SU-DHL-6 (cell line): Measurements from ENCODE around the gene TUBB6.

Experiments
- H2AFZ ChIP-seq: fragments of 200-600 bp; sonication (generic); 2 replicates; pipeline ENCODE4 v1.6.1; 2014; ENCODE audit warnings: low read depth, mild to moderate bottlenecking, moderate library complexity, mixed read lengths, antibody characterized with exemption, low read length; ENCODE audit not compliant: severe bottlenecking
- H3F3A ChIP-seq: fragments of 200-600 bp; shearing (Covaris generic); 2 replicates; pipeline ENCODE4 v1.6.0; 2016; ENCODE audit warnings: antibody characterized with exemption, mild to moderate bottlenecking; ENCODE audit not compliant: insufficient read depth
- H3K27ac ChIP-seq: fragments of 200-600 bp; sonication (generic); 2 replicates; pipeline ENCODE4 v1.5.1; 2016; ENCODE audit warnings: low read depth, mild to moderate bottlenecking, low read length, moderate library complexity, mixed read lengths
- H3K27me3 ChIP-seq: fragments of 200-600 bp; sonication (generic), shearing (Covaris generic); 2 replicates; pipeline ENCODE4 v1.6.0; 2014; ENCODE audit warnings: mild to moderate bottlenecking, low read length
- H3K36me3 ChIP-seq: fragments of 200-600 bp; sonication (generic); 2 replicates; pipeline ENCODE4 v1.6.1; 2014; ENCODE audit warnings: mild to moderate bottlenecking, low read length, mixed read lengths
- H3K4me2 ChIP-seq: fragments of 300-600, 200-600 bp; shearing (Covaris generic), sonication (generic); 2 replicates; pipeline ENCODE4 v1.6.0; 2014; ENCODE audit warnings: low read length, low read depth, mild to moderate bottlenecking; ENCODE audit not compliant: poor library complexity, severe bottlenecking
- H3K4me3 ChIP-seq: fragments of 200-600 bp; sonication (generic); 2 replicates; pipeline ENCODE4 v1.5.1; 2014; ENCODE audit warnings: antibody characterized with exemption, low read length, mild to moderate bottlenecking, mixed read lengths; ENCODE audit not compliant: insufficient read depth, poor library complexity, severe bottlenecking
- H3K79me2 ChIP-seq: fragments of 200-600 bp; sonication (generic); 2 replicates; pipeline ENCODE4 v1.6.1; 2014; ENCODE audit warnings: mild to moderate bottlenecking, low read length, moderate library complexity; ENCODE audit not compliant: insufficient read depth
- H3K9ac ChIP-seq: fragments of 200-600 bp; sonication (generic); 2 replicates; pipeline ENCODE4 v1.7.0; 2014; ENCODE audit warnings: mild to moderate bottlenecking, low read length
- H3K9me2 ChIP-seq: fragments of 200-600 bp; sonication (generic); replicated peaks from 2 replicates; pipeline ENCODE4 v1.6.1; 2014; ENCODE audit warnings: low read length; ENCODE audit not compliant: insufficient read depth
- H3K9me3 ChIP-seq: fragments of 200-600 bp; sonication (generic); 2 replicates; pipeline ENCODE4 v1.6.1; 2014; ENCODE audit warnings: low read length, mixed read lengths; ENCODE audit not compliant: insufficient read depth
- H4K20me1 ChIP-seq: fragments of 200-600 bp; sonication (generic); 2 replicates; pipeline ENCODE4 v1.6.1; 2014; ENCODE audit warnings: low read depth, mild to moderate bottlenecking, antibody characterized with exemption, low read length, moderate library complexity, mixed read lengths
- CTCF ChIP-seq: fragments of 200-600 bp; sonication (generic); IDR thresholded peaks from one replicate; pipeline ENCODE4 v1.5.1; 2017; ENCODE audit warnings: antibody characterized with exemption, mild to moderate bottlenecking, low read length, moderate library complexity; ENCODE audit not compliant: insufficient read depth, poor library complexity, severe bottlenecking
- EZH2phosphoT487 ChIP-seq: fragments of 200-600 bp; sonication (generic), shearing (Covaris generic); conservative IDR thresholded peaks from 2 replicates; pipeline ENCODE4 v1.6.1; 2018; ENCODE audit warnings: mild to moderate bottlenecking, antibody characterized with exemption, low read length, moderate library complexity, mixed read lengths

TUBB6 gene

GRCh38 chr18:12309683-12310198 is 1.7 kb downstream of the TUBB6 start:
- Histone ChIP-seq H3K4me3 (no peak overlapping the region), H3K4me2 (no peak overlapping the region)

GRCh38 chr18:12310762-12311161 is 2.7 kb downstream of the TUBB6 start:
- H3K9me3 ChIP-seq: no peaks in the 10 kb centered on the region
- H3K9me2 ChIP-seq: no peaks in the 10 kb centered on the region
- no peak overlapping the region for H3K9ac ChIP-seq
- no peak overlapping the region for H3K4me3 ChIP-seq
- no peaks in the 10 kb centered on the region for H3K27me3 ChIP-seq
- no peak overlapping the region for H3K4me2 ChIP-seq
- no peak overlapping the region for H2AFZ ChIP-seq
- no peaks in the 10 kb centered on the region for H4K20me1 ChIP-seq
- no peaks in the 10 kb centered on the region for H3F3A ChIP-seq
- H3K27ac ChIP-seq: no peak overlapping the region
- H3K36me3 ChIP-seq: no peaks in the 10 kb centered on the region
- H3K79me2 ChIP-seq: no peaks in the 10 kb centered on the region
- TF ChIP-seq CTCF (no peak), EZH2phosphoT487 (no peak)

More at GRCh38 chr18:12309683-12310198, 1.7 kb downstream of the TUBB6 start:
- Histone ChIP-seq H3K36me3 (no peaks in the 10 kb centered on the region), H4K20me1 (no peaks in the 10 kb centered on the region), H3K79me2 (no peaks in the 10 kb centered on the region), H3K27me3 (no peaks in the 10 kb centered on the region), H3K27ac (no peak overlapping the region), H2AFZ (no peak overlapping the region), H3K9me3 (no peaks in the 10 kb centered on the region), H3F3A (no peaks in the 10 kb centered on the region), H3K9me2 (no peaks in the 10 kb centered on the region), H3K9ac (no peak overlapping the region)
- TF ChIP-seq EZH2phosphoT487 (no peak), CTCF (no peak)

- Histone ChIP-seq H3K9me2 (no peaks in the 10 kb centered on the region), H4K20me1 (no peaks in the 10 kb centered on the region), H3K27ac (no peak overlapping the region), H3K27me3 (no peaks in the 10 kb centered on the region), H3K9ac (no peak overlapping the region), H3K79me2 (no peaks in the 10 kb centered on the region), H3K9me3 (no peaks in the 10 kb centered on the region), H2AFZ (no peak overlapping the region), H3K4me2 (no peak overlapping the region), H3K4me3 (no peak overlapping the region), H3F3A (no peaks in the 10 kb centered on the region), H3K36me3 (no peaks in the 10 kb centered on the region)
- no peak for TF ChIP-seq EZH2phosphoT487
- TF ChIP-seq CTCF: no peak
Observed at GRCh38 chr18:12312976-12313375, 4.9 kb downstream of the TUBB6 start.
